Upper lobe of left lung (tissue), 6 donors: Measurements from ENCODE around the gene GRHPR. TPM values are rescaled to one million over a fixed set of nuclear protein-coding genes. Genes with fewer than 3 reads are reported as not detected.
"Not testable (repeated sequence)": the region's sequence is repeated elsewhere in the genome, so short reads cannot be mapped to it uniquely, and the experiment has no call there.

Source experiments
- ATAC-seq, 2 donors: fragments of 200-7000 bp; cut with Tn5 transposase; one replicate each; pipeline ENCODE4 v1.9.1; 2022; ENCODE audit warnings: mild to moderate bottlenecking in 2 of 2, moderate library complexity in 2 of 2; ENCODE audit not compliant: low FRiP score in 2 of 2
- DNase-seq, 2 donors: peaks; one replicate each; pipeline ENCODE4 v3.0.0-alpha.2; 2019 to 2020
- H3K27ac ChIP-seq, 4 donors: fragments of 200-600 bp; sonication (generic); one replicate each; pipeline ENCODE4 v1.5.1; 2016 to 2019
- H3K27me3 ChIP-seq, 4 donors: fragments of 200-600 bp; sonication (generic); one replicate each; pipeline ENCODE4 v1.5.1; 2017 to 2019
- H3K36me3 ChIP-seq, 4 donors: fragments of 200-600 bp; sonication (generic); one replicate each; pipeline ENCODE4 v1.5.1; 2016 to 2019
- H3K4me1 ChIP-seq, 4 donors: fragments of 200-600 bp; sonication (generic); one replicate each; pipeline ENCODE4 v1.5.1; 2018 to 2019
- H3K4me3 ChIP-seq, 4 donors: fragments of 200-600 bp; sonication (generic); one replicate each; pipeline ENCODE4 v1.5.1; 2017 to 2019; ENCODE audit warnings: mild to moderate bottlenecking in 2 of 4, moderate library complexity in 1 of 4
- H3K9me3 ChIP-seq, 4 donors: fragments of 200-600 bp; sonication (generic); one replicate each; pipeline ENCODE4 v1.5.1; 2018 to 2019
- EP300 ChIP-seq, 4 donors: sonication (generic); formaldehyde crosslinking; IDR thresholded peaks; one replicate each; pipeline ENCODE4 v1.5.1; 2017; ENCODE audit warnings: antibody characterized with exemption in 4 of 4, control low read depth in 2 of 4
- POLR2A ChIP-seq, 4 donors: fragments of 450-650 bp; IDR thresholded peaks; one replicate each; pipeline ENCODE4 v1.5.1; 2016 to 2017; ENCODE audit warnings: antibody characterized with exemption in 4 of 4, mild to moderate bottlenecking in 2 of 4
- POLR2AphosphoS5 ChIP-seq, 2 donors: sonication (generic); formaldehyde crosslinking; IDR thresholded peaks; one replicate each; pipeline ENCODE4 v1.5.1; 2017; ENCODE audit warnings: antibody characterized with exemption in 2 of 2
- WGBS, 2 donors: methylation state at CpG; one replicate each; pipeline ENCODE4 v1.1.5; 2017 to 2018; 5-methylcytosine and 5-hydroxymethylcytosine counted together
- total RNA-seq, 6 donors: library from RNA; depleted of rRNA in 4 of 6; stranded (reverse); fragments of >200 nt in 4 of 6; gene quantifications; one replicate each; pipeline versions ENCODE4 v1.1.0 to v1.2.1, GENCODE V29; 2016 to 2021
- TF ChIP-seq, protein P1 (sequence below), 6 experiments: fragments of 450-650 bp in 4 of 6; fragments of 200-600 bp in 2 of 6; sonication (generic) in 2 of 6; IDR thresholded peaks; one replicate each; pipeline ENCODE4 v1.5.1; 2016 to 2019; ENCODE audit warnings: antibody characterized with exemption in 6 of 6
- donor health status: DM: no; HTN: no; CAD: no; lungs with moderate emphysema.
- donor health status: DM: no; HTN: yes; CAD: no; lungs with severe emphysema.

Gene GRHPR
- total RNA-seq, 6 donors from 2014 or later: 68.2 to 97.6 (median 81.3) TPM

DNA sequence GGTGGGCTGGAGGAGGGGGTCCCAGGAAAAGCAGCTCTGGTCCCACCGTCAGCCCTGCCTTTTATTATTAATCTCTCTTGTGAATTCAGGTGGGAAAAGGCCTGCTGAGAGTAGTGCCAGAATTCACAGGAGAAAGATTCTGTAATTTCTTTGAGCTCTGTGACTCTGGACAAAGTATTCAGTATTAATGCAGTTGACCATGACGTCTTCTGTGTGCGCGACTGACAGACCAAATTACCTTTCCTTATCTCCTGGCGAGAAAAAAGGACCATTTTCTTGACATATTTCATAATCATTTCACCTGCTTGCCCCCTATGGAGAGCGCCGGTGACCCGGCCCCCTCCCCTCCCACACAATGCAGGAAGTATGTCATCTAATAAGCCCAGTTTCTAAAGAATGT, 26.8 kb upstream of the GRHPR start:
- Histone ChIP-seq H3K27ac (no peak overlapping the region), H3K4me3 (no peak overlapping the region), H3K36me3 (no peaks in the 10 kb centered on the region), H3K9me3 (no peaks in the 10 kb centered on the region), H3K27me3 (no peaks in the 10 kb centered on the region), H3K4me1 (no peaks in the 10 kb centered on the region)
- DNase-seq (no peak), ATAC-seq (no peak)
- 84 to 90% methylated on average over 8 of the region's 8 CpGs for WGBS, 2 donors
- TF ChIP-seq, protein P1, sequence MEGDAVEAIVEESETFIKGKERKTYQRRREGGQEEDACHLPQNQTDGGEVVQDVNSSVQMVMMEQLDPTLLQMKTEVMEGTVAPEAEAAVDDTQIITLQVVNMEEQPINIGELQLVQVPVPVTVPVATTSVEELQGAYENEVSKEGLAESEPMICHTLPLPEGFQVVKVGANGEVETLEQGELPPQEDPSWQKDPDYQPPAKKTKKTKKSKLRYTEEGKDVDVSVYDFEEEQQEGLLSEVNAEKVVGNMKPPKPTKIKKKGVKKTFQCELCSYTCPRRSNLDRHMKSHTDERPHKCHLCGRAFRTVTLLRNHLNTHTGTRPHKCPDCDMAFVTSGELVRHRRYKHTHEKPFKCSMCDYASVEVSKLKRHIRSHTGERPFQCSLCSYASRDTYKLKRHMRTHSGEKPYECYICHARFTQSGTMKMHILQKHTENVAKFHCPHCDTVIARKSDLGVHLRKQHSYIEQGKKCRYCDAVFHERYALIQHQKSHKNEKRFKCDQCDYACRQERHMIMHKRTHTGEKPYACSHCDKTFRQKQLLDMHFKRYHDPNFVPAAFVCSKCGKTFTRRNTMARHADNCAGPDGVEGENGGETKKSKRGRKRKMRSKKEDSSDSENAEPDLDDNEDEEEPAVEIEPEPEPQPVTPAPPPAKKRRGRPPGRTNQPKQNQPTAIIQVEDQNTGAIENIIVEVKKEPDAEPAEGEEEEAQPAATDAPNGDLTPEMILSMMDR (IDR thresholded peaks at IDR 0.05): no peak
- TF ChIP-seq POLR2AphosphoS5 (IDR thresholded peaks at IDR 0.05) (no peak), EP300 (IDR thresholded peaks at IDR 0.05) (no peak), POLR2A (IDR thresholded peaks at IDR 0.05) (no peak)

DNA sequence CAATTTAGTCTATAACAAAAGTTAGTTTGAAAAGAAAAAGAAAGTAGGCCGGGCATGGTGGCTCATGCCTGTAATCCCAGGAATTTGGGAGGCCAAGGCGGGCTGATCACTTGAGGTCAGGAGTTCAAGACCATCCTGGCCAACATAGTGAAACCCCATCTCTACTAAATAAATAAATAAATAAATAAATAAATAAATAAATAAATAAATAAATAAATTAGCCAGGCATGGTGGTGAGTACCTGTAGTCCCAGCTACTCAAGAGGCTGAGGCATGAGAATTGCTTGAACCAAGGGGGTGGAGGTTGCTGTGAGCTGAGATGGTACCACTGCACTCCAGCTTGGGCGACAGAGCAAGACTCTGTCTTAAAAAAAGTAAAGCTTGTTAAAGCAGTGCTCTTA, 24.5 kb upstream of the GRHPR start:
- H3K9me3 ChIP-seq, DNase-seq, H3K27ac ChIP-seq, H3K36me3 ChIP-seq, H3K4me1 ChIP-seq, ATAC-seq, H3K4me3 ChIP-seq, H3K27me3 ChIP-seq: not testable (repeated sequence)
- 89 to 97% methylated on average over 3 of the region's 3 CpGs for WGBS, 2 donors

DNA sequence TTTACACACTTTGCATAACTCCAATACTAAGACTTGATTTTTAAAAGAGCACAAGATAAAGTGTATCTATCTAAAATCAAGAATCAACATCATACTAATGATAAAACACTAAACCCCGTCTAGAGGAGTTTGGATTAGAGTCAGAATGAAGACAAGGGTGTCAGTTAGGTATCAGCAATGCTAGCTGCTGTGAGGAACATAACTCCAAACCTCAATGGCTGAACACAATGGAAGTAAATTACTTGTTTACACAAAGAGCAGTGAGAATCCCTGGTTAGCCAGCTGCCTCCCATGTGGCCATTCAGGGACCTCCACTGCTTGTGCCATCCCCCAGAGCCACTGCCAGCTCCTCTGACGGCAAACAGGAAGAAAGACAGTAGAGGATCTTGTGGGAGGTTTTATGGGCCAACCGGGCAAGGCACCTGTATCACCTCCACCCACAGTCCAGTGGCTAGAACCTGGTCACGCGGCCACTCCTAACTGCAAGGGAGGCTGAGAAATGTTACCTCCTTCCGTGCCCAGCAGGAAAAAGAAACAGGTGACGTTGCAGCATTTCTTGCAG, 24.0 kb upstream of the GRHPR start:
- no peaks in the 10 kb centered on the region for H3K9me3 ChIP-seq
- no peak overlapping the region for H3K4me3 ChIP-seq
- no peaks in the 10 kb centered on the region for H3K36me3 ChIP-seq
- H3K27me3 ChIP-seq: no peaks in the 10 kb centered on the region
- ATAC-seq: no peak
- H3K4me1 ChIP-seq: no peaks in the 10 kb centered on the region
- H3K27ac ChIP-seq: no peak overlapping the region
- whole genome bisulfite sequencing, 2 donors: 63 to 89% methylated on average over 7 of the region's 7 CpGs
- DNase-seq: no peak
- TF ChIP-seq, protein P1 (IDR thresholded peaks at IDR 0.05): no peak
- TF ChIP-seq POLR2AphosphoS5 (IDR thresholded peaks at IDR 0.05) (no peak), EP300 (IDR thresholded peaks at IDR 0.05) (no peak), POLR2A (IDR thresholded peaks at IDR 0.05) (no peak)

GRCh38 chr9:37399336-37399735, 23.2 kb upstream of the GRHPR start:
- Histone ChIP-seq H3K27me3 (no peaks in the 10 kb centered on the region), H3K27ac (no peak overlapping the region), H3K4me1 (no peaks in the 10 kb centered on the region), H3K9me3 (no peaks in the 10 kb centered on the region), H3K36me3 (no peaks in the 10 kb centered on the region), H3K4me3 (no peak overlapping the region)
- TF ChIP-seq, protein P1 (IDR thresholded peaks at IDR 0.05): no peak
- TF ChIP-seq POLR2A (IDR thresholded peaks at IDR 0.05) (no peak), POLR2AphosphoS5 (IDR thresholded peaks at IDR 0.05) (no peak), EP300 (IDR thresholded peaks at IDR 0.05) (no peak)
- ATAC-seq (no peak), DNase-seq (no peak)
- WGBS, 2 donors: 58 to 72% methylated on average over 2 of the region's 2 CpGs

GRCh38 chr9:37404590-37404989, 17.9 kb upstream of the GRHPR start:
- Histone ChIP-seq H3K36me3 (no peaks in the 10 kb centered on the region), H3K9me3 (no peaks in the 10 kb centered on the region), H3K27ac (no peak overlapping the region), H3K4me3 (no peak overlapping the region), H3K27me3 (no peaks in the 10 kb centered on the region), H3K4me1 (no peaks in the 10 kb centered on the region)
- no peak for TF ChIP-seq EP300 (IDR thresholded peaks at IDR 0.05)
- TF ChIP-seq POLR2AphosphoS5 (IDR thresholded peaks at IDR 0.05): no peak
- TF ChIP-seq POLR2A (IDR thresholded peaks at IDR 0.05): no peak
- TF ChIP-seq, protein P1 (IDR thresholded peaks at IDR 0.05): no peak
- ATAC-seq (no peak), DNase-seq (no peak)
- 87 to 92% methylated on average over 8 to 9 of the region's 9 CpGs for WGBS, 2 donors
